Keratinocyte (primary cell): ENCODE measurements around the gene PSAP.

ENCODE experiments used
- CTCF ChIP-seq, 3 experiments: IDR thresholded peaks in 1 of 3; conservative IDR thresholded peaks in 1 of 3; optimal IDR thresholded peaks in 1 of 3; 2 replicates in 2 of 3; 3 replicates in 1 of 3; pipeline versions ENCODE3 to v1.5.1; 2011; ENCODE audit warnings: low read length in 3 of 3, mild to moderate bottlenecking in 3 of 3, moderate library complexity in 2 of 3, control low read depth in 1 of 3, inconsistent platforms in 1 of 3; ENCODE audit not compliant: insufficient read depth in 2 of 3; ENCODE audit errors: extremely low read depth in 1 of 3
- EZH2 ChIP-seq: IDR thresholded peaks from one replicate; pipeline ENCODE4 v1.6.1; 2012; ENCODE audit warnings: inconsistent platforms, mild to moderate bottlenecking, low read length, moderate library complexity

GRCh38 chr10:71873582-71874211 is 22.6 kb upstream of the PSAP start:
- TF ChIP-seq CTCF (optimal IDR thresholded peaks at IDR 0.05 in 1 of 3, IDR thresholded peaks at IDR 0.05 in 1 of 3, conservative IDR thresholded peaks at IDR 0.05 in 1 of 3; ENCODE audit: extremely low read depth in 1 of 3, insufficient read depth in 2 of 3, low read length in 3 of 3) (no peak), EZH2 (no peak)
